ENCODE measurements around the gene YAP1.

- no peak for TF ChIP-seq CTCF (IDR thresholded peaks at IDR 0.05; ENCODE audit: low read depth, low read length, missing input control)
- no peak for TF ChIP-seq REST (IDR thresholded peaks at IDR 0.05)
- TF ChIP-seq FOXA1 (IDR thresholded peaks at IDR 0.05), result no peak
- no peak for TF ChIP-seq TAF1 (conservative IDR thresholded peaks at IDR 0.05)
- TF ChIP-seq EGR1 (IDR thresholded peaks at IDR 0.05; ENCODE audit: low read depth in 2 of 2), result no peak
- TF ChIP-seq MAX (IDR thresholded peaks at IDR 0.05), result no peak
These were observed 37.8 kb downstream of the YAP1 start for GRCh38 chr11:102148059-102148458.

All from liver (tissue), 3 donors.